Astrocyte (in vitro differentiated cells and primary cell): ENCODE measurements around the gene PCDH17.

Experiments
- EZH2 ChIP-seq: IDR thresholded peaks from 2 replicates; pipeline ENCODE4 v1.6.1; 2012; ENCODE audit warnings: mild to moderate bottlenecking, low read length, inconsistent platforms; ENCODE audit not compliant: insufficient read depth
- TF ChIP-seq, protein P1 (sequence below): IDR thresholded peaks from 2 replicates; pipeline ENCODE4 v1.5.1; 2011; ENCODE audit warnings: low read depth, mild to moderate bottlenecking, inconsistent platforms, low read length, moderate library complexity; ENCODE audit not compliant: insufficient read depth

DNA sequence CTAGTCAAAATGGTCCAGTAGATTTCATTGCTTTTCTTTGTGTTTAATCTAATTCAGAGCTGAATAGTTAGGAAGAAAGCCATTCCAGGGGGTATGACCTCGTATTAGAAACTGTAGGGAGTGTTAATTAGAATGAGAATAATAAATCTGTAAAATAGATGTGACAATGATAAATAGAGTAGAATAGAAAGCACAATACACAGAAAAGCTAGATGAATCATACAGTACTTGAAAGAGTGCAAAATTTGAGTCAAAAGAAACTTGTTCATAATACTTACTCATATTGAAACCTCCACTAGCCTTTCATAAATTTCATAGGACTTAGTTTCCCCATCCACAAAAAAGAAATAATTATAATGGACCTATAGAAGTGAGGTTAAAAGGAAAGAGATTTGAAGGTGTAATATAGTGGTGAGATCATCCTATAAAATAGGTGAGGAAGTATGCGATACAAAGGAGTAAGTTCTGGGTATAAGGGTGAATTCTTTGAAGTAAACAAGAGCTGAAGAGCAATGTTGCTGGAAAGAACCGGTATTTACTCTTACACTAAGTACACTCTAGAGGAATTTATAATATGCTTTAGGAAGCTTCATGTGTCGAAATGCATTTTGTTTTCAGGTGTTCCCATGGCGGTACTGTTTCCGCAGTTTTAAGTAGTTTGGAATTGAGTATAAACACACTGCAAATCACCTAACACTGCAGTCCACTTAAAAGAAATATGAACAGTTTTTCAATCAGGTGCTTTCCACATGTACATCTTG lies 21.9 kb downstream of the PCDH17 start:
- no peak for TF ChIP-seq EZH2
- TF ChIP-seq, protein P1, sequence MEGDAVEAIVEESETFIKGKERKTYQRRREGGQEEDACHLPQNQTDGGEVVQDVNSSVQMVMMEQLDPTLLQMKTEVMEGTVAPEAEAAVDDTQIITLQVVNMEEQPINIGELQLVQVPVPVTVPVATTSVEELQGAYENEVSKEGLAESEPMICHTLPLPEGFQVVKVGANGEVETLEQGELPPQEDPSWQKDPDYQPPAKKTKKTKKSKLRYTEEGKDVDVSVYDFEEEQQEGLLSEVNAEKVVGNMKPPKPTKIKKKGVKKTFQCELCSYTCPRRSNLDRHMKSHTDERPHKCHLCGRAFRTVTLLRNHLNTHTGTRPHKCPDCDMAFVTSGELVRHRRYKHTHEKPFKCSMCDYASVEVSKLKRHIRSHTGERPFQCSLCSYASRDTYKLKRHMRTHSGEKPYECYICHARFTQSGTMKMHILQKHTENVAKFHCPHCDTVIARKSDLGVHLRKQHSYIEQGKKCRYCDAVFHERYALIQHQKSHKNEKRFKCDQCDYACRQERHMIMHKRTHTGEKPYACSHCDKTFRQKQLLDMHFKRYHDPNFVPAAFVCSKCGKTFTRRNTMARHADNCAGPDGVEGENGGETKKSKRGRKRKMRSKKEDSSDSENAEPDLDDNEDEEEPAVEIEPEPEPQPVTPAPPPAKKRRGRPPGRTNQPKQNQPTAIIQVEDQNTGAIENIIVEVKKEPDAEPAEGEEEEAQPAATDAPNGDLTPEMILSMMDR, result no peak
